Ishikawa (cell line): ENCODE measurements around the gene ZNF764.

ENCODE experiments used
- CEBPB ChIP-seq: IDR thresholded peaks from 2 replicates; pipeline ENCODE4 v1.6.1; 2012
- EP300 ChIP-seq: IDR thresholded peaks from 2 replicates; pipeline ENCODE4 v1.6.1; 2012; ENCODE audit warnings: borderline replicate concordance
- RAD21 ChIP-seq: IDR thresholded peaks from 2 replicates; pipeline ENCODE4 v1.6.1; 2012; ENCODE audit warnings: low read depth
- TEAD4 ChIP-seq: IDR thresholded peaks from 2 replicates; pipeline ENCODE4 v1.6.1; 2012
- YY1 ChIP-seq: IDR thresholded peaks from 2 replicates; pipeline ENCODE4 v1.6.1; 2012; ENCODE audit warnings: low read depth
- ZBTB7A ChIP-seq: IDR thresholded peaks from 2 replicates; pipeline ENCODE4 v1.6.1; 2012; ENCODE audit warnings: low read depth
- TF ChIP-seq, protein P1 (sequence below): IDR thresholded peaks from 2 replicates; pipeline ENCODE4 v1.6.1; 2012

- TF ChIP-seq ZBTB7A (no peak), YY1 (no peak), RAD21 (no peak), TEAD4 (no peak), EP300 (no peak), CEBPB (no peak)
- TF ChIP-seq, protein P1, sequence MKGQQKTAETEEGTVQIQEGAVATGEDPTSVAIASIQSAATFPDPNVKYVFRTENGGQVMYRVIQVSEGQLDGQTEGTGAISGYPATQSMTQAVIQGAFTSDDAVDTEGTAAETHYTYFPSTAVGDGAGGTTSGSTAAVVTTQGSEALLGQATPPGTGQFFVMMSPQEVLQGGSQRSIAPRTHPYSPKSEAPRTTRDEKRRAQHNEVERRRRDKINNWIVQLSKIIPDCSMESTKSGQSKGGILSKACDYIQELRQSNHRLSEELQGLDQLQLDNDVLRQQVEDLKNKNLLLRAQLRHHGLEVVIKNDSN, result no peak
Measured at GRCh38 chr16:30588651-30589050, 30.5 kb upstream of the ZNF764 start.
